ENCODE data around the gene STK32A.

Gene STK32A

DNA sequence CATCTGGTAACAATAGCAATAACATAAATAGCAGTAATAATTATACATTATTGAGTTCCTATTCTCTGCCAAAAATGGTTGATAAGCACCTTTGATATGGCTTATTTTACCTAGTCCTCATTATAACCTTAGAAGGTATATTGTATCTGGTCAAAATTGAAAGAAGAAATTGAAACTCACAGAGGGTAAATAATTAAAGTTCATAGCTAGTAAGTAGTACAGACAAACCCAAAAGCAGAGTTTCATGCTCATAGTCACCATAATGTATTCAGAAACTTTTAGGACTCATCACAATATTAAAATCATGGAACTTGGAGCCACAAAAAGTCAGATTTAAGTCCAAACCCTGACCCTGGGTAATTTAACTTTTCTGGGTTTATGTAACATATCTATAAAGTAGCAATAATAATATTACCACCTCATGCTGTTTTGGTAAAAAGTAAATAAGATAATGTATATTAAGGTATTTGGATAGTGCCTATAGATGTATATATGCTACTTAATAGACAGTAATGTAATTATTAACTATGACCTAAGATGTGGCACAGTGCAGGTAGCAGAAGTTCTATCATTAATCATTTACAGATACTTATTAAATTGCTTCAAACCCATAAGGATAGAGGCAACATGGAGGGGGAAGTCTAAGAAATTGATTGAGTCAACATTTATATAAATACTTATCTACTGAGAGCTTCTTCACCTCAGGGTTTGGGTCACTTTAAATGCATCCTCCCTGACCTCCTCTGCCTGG is 32.4 kb downstream of the STK32A start:
- no peak for DNase-seq

DNA sequence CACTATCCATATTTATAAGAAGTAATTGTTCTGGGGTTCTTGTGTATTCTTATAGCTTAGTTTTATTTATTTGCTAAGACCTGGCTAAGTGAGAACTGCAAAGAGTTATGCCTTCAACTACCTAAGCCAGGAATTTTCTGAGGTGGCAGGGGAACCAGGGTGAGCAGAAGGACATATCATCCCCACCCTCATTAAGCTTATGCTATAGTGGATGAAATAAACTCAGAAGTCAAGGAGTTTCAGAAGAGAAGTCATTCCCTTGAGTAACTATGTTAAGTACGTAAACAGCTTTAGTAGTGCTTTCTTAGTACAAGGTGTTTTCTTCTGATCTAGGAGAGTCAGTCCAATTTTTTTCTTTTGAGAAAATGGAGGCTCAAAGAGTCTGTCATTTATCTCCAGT is 41.7 kb downstream of the STK32A start:
- DNase-seq: no peak

DNA sequence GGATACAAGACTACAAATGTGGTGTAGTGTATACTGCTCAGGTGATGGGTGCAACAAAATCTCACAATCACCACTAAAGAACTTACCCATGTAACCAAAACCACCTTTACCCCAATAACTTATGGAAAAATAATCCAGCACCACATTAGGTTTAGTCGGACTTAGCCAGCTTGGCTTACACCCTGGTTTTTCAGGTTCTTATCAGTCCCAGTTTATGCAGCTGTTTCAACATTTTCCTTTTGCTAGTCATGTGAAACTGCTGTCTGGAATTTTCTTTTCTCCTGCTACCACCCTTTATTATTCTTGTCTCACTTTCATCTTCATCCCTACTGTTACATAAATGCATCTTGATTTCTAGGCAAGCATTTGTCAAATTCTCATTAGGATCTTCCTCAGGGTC is 51.5 kb downstream of the STK32A start:
- no peak for DNase-seq

DNA sequence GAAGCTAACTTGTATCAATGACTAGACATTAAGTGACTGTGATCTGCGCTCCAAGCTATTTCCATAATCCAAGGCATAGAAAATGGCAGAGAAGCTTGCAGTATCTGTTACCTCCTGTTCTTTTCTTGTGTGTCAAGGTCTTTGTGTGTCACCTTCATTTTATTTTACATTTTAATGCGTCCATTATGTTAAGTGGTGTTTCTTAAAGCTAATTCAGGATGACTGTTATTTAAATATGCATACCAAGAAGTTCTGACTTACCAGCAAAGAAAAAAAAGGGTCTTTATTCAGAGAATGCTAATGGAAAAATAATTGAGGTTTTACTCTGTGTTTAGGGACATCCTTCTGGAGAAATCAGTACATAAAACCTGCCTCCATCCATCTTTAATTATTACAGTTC is 52.3 kb downstream of the STK32A start:
- no peak for DNase-seq

DNA sequence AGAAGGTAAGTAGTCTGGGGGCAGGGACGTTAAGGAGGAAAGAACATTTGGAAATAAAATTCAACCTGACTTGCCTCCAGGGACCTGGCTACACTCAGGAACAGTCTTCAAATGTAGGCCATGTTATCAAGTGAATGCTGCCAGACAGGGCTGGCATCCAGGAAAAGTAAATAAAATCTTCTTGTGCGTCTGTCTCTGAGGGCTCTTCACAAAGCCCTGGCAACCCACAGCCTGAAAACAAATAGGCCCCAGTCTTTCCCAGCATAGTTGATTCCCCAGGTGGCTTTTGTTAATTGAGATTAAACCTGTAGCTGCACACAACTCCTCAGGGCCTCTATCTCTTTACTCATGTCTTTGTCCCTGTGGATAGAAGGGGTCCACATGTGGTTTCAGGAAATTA is 55.4 kb downstream of the STK32A start:
- DNase-seq: no peak

DNA sequence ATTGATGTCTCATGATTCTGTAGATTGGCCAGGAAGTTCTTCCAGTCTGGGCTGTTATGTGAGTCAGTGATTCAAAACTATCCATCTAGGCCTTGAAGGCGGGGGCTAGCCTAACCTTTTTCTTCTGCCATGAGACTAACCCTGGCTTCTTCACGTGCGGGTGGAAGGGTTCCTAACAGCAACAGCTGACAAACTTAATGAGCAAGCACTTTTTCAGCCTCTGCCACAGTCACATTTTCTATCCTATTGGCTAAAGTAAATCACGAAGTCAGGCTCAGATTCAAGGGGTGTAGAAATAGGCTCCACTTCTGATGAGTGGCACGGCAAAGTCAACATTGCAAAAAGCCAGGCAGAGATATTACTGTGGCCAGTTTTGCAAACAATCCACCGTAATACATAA is 68.4 kb downstream of the STK32A start:
- no peak for DNase-seq

DNA sequence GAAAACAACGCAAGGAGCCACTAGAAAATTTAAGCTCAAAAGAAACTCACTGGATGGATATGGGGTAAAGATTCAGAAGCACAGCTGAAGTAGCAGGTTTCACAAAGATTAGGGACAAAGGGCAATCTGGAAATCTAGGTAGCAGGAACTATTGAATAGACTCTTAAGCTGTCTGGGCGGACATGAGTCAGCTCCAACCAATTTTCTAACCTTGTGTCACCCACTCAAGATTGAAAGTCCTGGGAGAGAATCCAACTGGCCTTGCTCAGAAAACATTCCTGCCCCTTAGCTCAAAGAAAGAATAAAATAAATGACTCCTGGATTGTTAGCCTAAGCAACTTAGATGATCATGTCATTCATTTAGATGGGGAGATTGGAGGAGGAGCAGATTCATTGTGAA is 69.2 kb downstream of the STK32A start:
- DNase-seq: no peak

DNA sequence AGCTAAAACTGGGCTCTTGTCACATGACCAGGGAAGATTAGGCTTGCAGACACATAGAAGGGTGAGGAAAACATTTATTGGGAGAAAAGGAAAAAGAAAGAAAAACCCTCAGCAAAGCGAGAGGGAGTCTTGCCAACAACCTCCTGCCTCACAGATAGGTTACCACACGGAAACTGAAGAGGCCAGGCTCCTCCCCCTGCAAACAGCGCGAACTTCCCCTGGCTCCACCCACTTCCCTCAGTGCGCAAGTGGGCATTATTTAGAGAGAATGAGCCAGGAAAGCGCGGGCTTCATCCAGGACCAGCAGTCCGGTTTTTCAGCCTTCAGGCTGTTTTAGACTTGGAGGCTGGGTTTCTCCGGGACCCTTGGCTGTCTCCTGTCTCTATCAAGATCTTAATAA is 70.3 kb downstream of the STK32A start:
- DNase-seq: no peak

DNA sequence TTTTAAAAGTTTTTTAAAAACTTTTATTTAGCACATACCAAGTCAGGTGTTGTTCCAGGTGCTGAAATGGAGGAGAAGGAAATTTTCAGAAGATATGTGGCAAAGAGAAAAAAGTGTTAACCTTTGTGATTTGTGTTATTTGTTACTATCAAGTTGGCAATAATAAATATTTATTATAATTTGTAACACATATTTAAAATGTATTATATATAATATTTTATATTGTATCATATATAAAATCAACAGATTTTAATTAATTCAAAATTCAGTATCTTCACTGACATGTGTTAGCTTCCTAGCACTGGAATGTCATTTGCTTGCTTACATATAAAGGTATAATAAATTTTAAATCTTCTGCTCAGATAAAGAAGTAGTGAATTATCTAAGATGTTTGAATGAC is 71.5 kb downstream of the STK32A start:
- DNase-seq: no peak

DNA sequence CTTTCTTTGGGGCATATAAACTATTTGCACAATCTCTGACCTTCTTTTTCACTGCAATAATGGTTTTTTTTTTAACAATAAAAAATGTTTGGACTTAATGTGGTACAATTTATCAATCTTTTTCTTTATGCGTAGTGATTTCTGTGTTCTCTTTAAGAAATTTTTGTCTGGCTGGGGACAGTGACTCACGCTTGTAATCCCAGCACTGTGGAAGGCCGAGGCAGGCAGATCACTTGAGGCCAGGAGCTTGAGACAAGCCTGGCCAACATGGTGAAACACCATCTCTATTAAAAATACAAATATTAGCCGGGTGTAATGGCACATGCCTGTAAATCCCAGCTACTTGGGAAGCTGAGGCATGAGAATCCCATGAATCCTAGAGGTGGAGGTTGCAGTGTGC is 72.3 kb downstream of the STK32A start:
- DNase-seq: no peak

DNA sequence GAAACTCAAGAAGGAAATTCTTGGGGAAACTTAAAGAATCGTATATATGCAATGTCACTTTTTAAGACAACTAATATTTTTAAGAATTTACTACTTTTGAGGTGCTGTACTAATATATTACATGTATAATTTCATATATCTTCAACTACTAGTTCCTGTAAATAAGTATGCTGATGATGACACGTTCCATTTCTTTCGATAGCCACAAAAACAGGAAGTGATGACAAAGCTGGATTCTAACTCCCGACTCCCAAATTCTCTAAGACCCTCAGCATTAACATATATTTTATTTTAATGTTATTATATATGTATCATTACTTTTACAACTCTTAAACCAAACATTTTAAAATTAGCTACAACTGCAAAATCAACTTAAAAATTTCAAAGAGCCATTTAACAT is 74.8 kb downstream of the STK32A start:
- no peak for DNase-seq

DNA sequence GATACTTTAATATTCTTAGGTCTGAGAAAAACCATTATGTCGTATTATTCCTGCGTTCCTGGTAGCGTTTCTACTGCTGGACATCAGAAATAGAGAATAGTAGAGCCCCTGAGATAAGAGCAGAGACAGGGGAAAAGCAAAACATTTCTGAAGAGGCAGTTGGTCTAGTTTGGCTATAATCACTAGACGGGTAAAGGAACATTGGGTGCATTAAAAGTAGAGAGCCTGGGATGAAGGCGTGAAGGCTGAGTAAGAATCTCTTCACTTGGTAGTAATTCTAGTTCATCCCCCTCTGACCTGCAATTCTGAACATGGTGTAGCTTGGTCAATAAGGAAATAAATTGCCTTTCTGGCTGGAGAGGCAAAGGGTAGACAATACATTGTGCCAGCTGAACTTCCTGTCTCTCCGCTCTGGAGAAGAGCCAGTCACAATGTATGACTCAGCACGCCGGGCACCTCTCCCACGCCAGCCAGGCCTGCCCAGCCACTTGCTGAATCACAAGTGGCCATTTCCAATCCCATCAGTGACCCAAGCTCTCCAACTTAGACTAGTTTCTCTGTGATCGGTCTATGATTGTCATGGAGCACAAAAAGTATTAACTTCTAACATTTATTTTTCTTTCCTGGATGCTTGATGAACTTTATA is 75.4 kb downstream of the STK32A start:
- peak; percentile 66 for DNase-seq

DNA sequence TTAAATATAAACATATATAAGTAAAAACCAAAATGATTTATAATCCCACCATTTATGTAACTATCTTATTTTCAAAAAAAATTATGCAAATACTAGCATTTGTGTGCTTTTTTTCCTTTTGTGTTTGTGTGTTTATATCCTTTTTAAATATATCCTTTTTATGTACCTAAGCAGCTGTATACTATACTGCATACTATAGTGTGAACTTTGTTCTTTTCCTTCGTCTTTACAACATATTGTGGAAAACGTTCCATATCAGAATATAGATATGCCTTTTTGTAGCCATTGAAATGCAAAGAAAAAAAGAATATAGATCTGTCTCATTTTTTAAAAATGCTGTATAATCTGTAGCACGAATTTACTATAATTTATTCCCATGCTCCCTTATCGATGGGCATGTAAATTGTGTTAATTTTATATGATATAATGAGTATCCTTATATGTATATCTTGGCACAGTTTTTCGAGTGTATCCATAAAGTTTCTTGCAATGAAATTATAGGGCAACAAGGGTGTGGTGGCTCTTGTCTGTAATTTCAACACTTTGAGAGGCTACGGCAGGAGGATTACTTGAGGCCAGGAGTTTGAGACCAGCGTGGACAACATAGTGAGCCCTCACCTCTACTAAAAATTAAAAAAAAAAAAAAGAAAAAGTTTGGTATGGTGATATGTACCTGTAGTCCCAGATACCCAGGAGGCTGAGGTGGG is 83.3 kb downstream of the STK32A start:
- no peak for DNase-seq

DNA sequence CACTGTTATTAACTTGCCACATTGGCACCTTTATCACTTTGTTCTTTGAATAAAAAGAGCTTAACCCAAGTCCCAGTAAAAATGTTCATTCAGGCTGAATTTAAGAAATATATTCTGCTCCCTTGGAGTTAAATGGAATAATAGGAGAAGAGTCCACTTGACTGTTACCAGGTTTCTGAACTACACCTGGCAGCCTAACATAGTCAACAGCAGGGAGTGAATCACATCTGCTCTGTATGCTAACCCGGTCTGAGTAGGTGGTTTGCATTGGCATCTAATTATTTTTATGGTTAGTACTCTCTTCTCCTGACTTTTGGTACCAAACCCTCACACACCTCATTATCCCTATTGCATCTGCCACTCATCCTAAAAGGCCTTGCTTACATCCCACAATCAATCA is 86.7 kb downstream of the STK32A start:
- DNase-seq: no peak

DNA sequence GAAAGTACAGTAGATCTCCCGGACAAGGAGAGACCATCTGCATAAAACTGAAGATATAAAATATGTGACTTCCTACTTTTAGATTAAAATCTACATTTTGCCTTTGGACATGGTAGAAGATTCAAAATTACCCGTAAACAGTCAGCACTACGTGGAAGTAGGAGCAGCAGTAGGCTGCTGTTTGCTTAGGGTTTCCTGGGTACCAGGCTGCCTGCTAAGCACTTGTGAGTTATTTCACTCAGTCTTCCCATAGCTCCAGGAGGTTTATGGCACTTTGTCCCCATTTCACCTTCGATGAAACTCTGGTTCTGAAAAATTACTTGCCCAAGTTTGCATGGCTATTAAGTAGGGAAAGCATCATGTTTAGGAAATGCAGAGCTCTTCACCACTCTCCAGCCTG is 92.6 kb downstream of the STK32A start:
- DNase-seq: no peak

DNA sequence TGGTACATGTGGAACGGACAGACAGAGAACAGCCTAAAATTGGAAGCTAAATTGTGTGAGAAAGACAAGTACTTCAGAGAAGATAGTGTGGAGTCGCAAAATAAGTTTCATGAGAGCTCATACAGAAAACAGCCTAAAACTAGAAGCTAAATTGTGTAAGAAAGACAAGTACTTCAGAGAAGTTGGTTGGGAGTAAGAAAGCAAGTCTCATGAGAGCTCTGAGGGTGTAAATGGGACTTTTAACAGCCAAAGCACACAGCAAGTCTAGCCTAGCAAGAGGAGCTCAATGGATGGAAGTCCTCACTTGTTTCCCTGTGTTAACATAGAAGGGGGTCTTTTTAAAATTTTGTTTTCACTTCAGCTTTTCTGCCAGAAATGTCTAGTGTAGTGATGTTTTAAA is 93.1 kb downstream of the STK32A start:
- no peak for DNase-seq

DNA sequence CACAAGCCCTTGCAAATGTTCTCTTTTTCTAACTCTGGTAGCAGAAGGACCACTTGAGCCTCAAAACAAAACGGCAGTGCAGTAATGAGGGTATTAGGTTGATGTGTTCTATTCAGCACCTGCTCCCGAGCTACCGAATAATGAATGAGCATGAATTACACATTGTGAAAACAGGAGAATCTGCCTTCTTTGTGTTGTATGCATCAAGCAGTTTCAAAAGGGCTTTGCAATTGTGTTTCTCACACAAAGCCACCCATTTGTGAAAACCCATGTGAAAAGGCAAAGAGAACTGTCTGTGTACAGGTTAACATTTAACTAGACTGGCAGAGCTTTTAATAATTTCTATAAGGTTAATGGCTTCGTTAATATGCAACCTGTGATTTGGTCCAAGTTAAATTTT is 97.8 kb downstream of the STK32A start:
- peak; percentile 3 for DNase-seq

DNA sequence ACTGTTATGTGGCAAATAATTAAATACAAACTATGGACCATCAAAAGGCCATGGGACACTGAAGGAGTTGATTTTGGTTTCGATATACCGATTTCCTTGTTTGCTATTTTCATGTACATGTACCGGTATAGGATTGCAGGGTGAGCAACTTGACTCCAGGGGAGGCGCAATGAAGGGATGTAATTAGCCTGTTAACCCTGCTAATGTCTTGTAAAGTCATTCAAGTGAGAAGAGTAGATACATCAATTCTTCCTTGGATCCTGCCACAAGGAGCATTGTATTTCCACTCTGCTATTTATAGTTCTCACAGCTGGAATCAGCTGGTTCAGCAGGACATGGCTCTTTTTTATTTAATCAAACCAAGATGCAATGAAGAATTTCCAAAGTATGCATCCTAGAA is 102.0 kb downstream of the STK32A start:
- DNase-seq: peak; percentile 66

DNA sequence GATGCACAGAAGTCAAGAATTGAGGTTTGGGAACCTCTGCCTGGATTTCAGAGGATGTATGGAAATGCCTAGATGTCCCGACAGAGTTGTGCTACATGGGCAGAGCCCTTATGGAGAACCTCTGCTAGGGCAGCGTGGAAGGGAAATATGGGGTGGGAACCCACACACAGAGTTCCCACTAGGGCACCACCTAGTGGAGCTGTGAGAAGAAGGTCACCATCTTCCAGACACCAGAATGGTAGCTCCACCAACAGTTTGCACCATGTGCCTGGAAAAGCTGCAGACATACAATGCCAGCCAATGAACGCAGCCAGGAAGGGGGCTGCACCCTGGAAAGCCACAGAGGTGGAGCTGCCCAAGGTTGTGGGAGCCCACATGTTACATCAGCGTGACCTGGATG is 104.5 kb downstream of the STK32A start:
- DNase-seq: no peak

DNA sequence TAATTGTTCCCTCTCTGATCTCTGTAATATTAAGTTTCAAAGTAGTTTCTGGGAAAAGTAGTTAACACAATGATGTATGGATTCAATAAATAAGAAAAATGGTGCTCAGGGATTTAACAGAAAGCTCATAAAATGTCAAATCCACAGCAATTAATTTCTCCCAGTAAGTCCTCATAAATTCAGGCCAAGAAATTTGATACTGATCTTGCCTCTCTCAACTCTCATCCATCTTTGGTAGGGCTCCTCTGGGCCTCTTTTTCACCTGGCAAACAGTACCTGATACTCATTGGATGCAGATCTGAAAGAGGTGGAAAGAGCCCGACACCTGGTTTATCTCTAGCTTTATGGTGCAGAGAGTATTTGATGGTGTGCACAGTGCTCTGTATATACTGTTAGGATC is 106.1 kb downstream of the STK32A start:
- DNase-seq: no peak

DNA sequence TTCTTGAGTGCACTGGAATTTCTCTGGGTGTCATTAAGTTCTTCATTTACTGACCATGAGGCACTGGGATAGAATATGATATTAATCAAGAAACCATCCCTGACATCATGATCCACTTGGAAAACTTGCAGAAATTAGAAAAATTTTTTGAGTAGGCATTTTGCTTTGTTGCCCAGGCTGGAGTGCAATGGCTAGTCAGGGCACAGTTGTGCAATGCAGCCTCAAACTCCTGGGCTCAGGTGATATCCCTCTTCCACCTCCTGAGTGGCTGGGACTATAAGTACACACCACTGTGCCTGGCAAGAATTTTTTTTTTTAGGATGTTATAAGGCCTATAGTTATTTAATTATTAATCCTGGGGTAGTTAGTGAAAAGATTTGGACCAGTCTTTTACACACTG is 106.5 kb downstream of the STK32A start:
- no peak for DNase-seq

DNA sequence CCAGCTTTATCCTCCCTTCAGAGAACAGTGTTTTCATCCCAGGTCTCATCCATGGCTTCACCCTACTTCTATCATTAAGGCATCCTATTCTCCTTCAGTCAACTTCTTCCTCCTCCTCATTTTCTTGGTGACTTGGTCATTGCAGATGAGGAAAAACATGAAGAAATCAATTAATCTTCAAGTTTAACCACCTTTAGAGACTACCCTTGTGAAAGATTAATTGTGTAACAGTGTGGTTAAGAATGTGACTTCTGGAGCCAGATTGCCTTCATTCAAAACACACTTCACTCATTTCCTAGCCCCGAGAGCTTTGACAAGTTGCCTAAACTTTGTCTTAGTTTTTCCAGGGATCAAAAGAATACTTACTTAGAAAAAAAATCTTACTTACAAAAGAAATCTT is 110.0 kb downstream of the STK32A start:
- no peak for DNase-seq

DNA sequence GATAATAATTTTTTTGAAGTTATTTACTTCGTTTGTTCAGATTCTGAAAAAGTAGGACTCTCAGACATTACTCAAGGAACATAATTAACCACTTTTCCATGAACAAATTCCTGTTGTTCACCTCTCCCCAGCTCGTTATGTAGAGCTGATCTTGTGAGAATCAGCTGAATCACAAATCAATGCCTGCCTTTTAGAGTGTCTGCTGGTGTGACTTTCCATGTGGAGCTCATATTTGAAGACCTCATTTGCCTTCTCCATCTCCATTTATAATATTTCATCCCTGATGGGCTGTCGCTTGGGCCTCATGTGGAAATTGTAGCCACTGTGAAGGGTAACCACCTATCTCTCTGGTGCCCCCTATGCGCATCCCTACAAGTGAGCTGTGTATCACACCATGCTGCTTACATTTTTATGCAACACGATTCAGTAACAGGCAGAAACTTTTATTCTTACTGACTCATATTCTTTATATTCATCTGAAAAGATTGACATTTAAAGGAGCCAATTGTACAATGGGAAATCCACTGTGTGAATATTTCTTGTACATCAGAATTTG is 111.3 kb downstream of the STK32A start:
- DNase-seq: no peak

DNA sequence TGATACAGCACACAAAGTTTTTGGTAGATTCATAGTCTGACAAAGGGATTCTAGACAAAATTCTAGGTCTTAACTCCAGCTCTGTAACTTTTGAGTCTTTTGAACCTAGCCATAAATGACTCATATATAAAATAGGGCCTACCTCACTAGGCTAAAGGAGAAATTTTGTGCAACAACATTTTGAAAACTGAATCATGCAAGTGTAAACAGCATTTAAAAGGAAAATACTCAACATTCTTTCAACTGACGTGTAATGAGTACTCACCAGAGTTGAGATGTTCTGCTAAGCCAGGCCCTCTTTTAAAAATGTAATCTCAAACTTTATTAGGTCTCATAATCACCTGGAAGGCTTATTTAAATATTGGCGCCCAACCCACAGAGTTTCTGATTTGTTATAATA is 113.2 kb downstream of the STK32A start:
- no peak for DNase-seq

Measured in DMS79 (cell line).